Kidney tubule cell (primary cell): ENCODE measurements around the gene TCAF1.
A peak's percentile ranks its signal among the peaks of the same experiment; 100 is the strongest.

Experiments used
- DNase-seq: peaks from one replicate; pipeline ENCODE4 v3.0.0-alpha.2; 2018; ENCODE audit warnings: low spot score

TCAF1 gene

GRCh38 chr7:143901668-143902331, at the start of gene TCAF1:
Gene TCAF1, minus strand, starts transcription at chr7:143902176. Its CDS starts 25,568 bp downstream, at chr7:143876608.
- peak; percentile 93 for DNase-seq

GRCh38 chr7:143948733-143949132, 46.8 kb upstream of the TCAF1 start:
- no peak for DNase-seq

- no peak for DNase-seq
Measured at GRCh38 chr7:143947111-143947510, 45.1 kb upstream of the TCAF1 start.

- DNase-seq = no peak
Measured at GRCh38 chr7:143945423-143945822, 43.4 kb upstream of the TCAF1 start.

- DNase-seq = peak; percentile 19
Measured at GRCh38 chr7:143938379-143939243, 36.6 kb upstream of the TCAF1 start.

- no peak for DNase-seq
Measured at GRCh38 chr7:143936087-143937009, 34.4 kb upstream of the TCAF1 start.

- DNase-seq = no peak
Measured at GRCh38 chr7:143934526-143935325, 32.8 kb upstream of the TCAF1 start, which contains the start of gene OR2F2. Gene OR2F2, plus strand, starts transcription at chr7:143935233. Its CDS starts 0 bp downstream, at chr7:143935233.

- no peak for DNase-seq
Measured at GRCh38 chr7:143931739-143932138, 29.8 kb upstream of the TCAF1 start.

- peak; percentile 42 for DNase-seq
Measured at GRCh38 chr7:143929224-143929920, 27.4 kb upstream of the TCAF1 start.

- no peak for DNase-seq
Measured at GRCh38 chr7:143924851-143925250, 22.9 kb upstream of the TCAF1 start.

- no peak for DNase-seq
Measured at GRCh38 chr7:143914938-143915652, 13.1 kb upstream of the TCAF1 start.

- DNase-seq = no peak
Measured at GRCh38 chr7:143913945-143914615, 12.1 kb upstream of the TCAF1 start.

GRCh38 chr7:143910473-143911248, 8.7 kb upstream of the TCAF1 start:
- DNase-seq = no peak

GRCh38 chr7:143909863-143910262, 7.9 kb upstream of the TCAF1 start:
- DNase-seq = no peak

GRCh38 chr7:143908120-143908519, 6.1 kb upstream of the TCAF1 start:
- DNase-seq = no peak

- no peak for DNase-seq
Measured at GRCh38 chr7:143906895-143907294, 4.9 kb upstream of the TCAF1 start.

GRCh38 chr7:143906151-143906550, 4.2 kb upstream of the TCAF1 start:
- DNase-seq = no peak

GRCh38 chr7:143905509-143905908, 3.5 kb upstream of the TCAF1 start:
- DNase-seq = no peak
